GM23338 (cell line): ENCODE results near the gene KDELR1. TPM values are rescaled to one million over a fixed set of nuclear protein-coding genes. Genes with fewer than 3 reads are reported as not detected.

Experiments used
- CTCF ChIP-seq, 2 experiments: fragments of 200-600 bp in 1 of 2; sonication (generic) in 1 of 2; conservative IDR thresholded peaks; 2 replicates each; pipeline versions ENCODE4 v1.5.1 to v1.6.1; 2016 to 2017; ENCODE audit warnings: antibody characterized with exemption in 2 of 2, low read depth in 2 of 2, mild to moderate bottlenecking in 2 of 2, moderate library complexity in 1 of 2
- ETS1 ChIP-seq: IDR thresholded peaks from 2 replicates; pipeline ENCODE4 v1.6.1; 2016; ENCODE audit warnings: antibody characterized with exemption
- EZH2 ChIP-seq: fragments of 200-600 bp; sonication (generic); IDR thresholded peaks from one replicate; pipeline ENCODE4 v1.8.0; 2017; ENCODE audit warnings: antibody characterized with exemption, mild to moderate bottlenecking, low read depth; ENCODE audit not compliant: unreplicated experiment
- EZH2phosphoT487 ChIP-seq: fragments of 200-600 bp; sonication (generic); IDR thresholded peaks from one replicate; pipeline ENCODE4 v1.8.1; 2018; ENCODE audit warnings: antibody characterized with exemption; ENCODE audit not compliant: unreplicated experiment
- JUNB ChIP-seq: IDR thresholded peaks from one replicate; pipeline ENCODE4 v1.6.1; 2016; ENCODE audit warnings: antibody characterized with exemption; ENCODE audit not compliant: unreplicated experiment
- NANOG ChIP-seq: IDR thresholded peaks from 2 replicates; pipeline ENCODE4 v1.6.1; 2016; ENCODE audit warnings: antibody characterized with exemption, borderline replicate concordance
- POLR2AphosphoS5 ChIP-seq: IDR thresholded peaks from 2 replicates; pipeline ENCODE4 v1.6.1; 2016; ENCODE audit warnings: antibody characterized with exemption, low read depth
- STAT1 ChIP-seq: IDR thresholded peaks from one replicate; pipeline ENCODE4 v1.6.1; 2016; ENCODE audit warnings: antibody characterized with exemption; ENCODE audit not compliant: unreplicated experiment
- ZNF114 ChIP-seq: fragments of 250-450 bp; sonication (Bioruptor Pico); IDR thresholded peaks from 2 replicates; pipeline ENCODE4 v1.5.0; 2020; ENCODE audit warnings: mild to moderate bottlenecking, moderate library complexity
- ZNF462 ChIP-seq: fragments of 250-450 bp; sonication (Bioruptor Pico); IDR thresholded peaks from 2 replicates; pipeline ENCODE4 v1.5.0; 2020; ENCODE audit warnings: mild to moderate bottlenecking, moderate library complexity
- polyA plus RNA-seq: library from polyadenylated mRNA; unstranded; fragments of >200 nt; fragmentation: Nextera tagmentation; extraction: Ambion mirVana; gene quantifications from 2 replicates; pipeline ENCODE4 v1.2.1, GENCODE V29; 2016
- total RNA-seq: library from RNA; depleted of rRNA; stranded (reverse); fragments of >200 nt; shearing (Covaris generic); gene quantifications from 2 replicates; pipeline ENCODE4 v1.2.3, GENCODE V29; 2014

KDELR1 gene
- total and polyA plus RNA-seq, 2 experiments from 2014 or later: 176 to 184 TPM

- TF ChIP-seq ZNF462 (CRISPR knock-in tag) (no peak), STAT1 (no peak), ZNF114 (CRISPR knock-in tag) (no peak), JUNB (no peak), NANOG (no peak), EZH2 (no peak), EZH2phosphoT487 (no peak), CTCF (conservative IDR thresholded peaks at IDR 0.05; ENCODE audit: low read depth in 2 of 2) (no peak), ETS1 (no peak), POLR2AphosphoS5 (no peak)
Measured at GRCh38 chr19:48370955-48371354, 20.4 kb downstream of the KDELR1 start (continued).
